K562 (cell line): ENCODE data around the gene GHRH.

Experiments used
- ARHGAP35 ChIP-seq: fragments of 450-650 bp; IDR thresholded peaks from 2 replicates; pipeline ENCODE4 v1.6.1; 2018; ENCODE audit not compliant: partially characterized antibody
- CTCF ChIP-seq, 3 experiments: IDR thresholded peaks in 2 of 3; conservative IDR thresholded peaks in 1 of 3; 2 replicates each; pipeline ENCODE4 v1.5.1; 2011 to 2012; ENCODE audit warnings: low read length in 3 of 3, mild to moderate bottlenecking in 3 of 3, control low read depth in 2 of 3, improper control_type of control experiment in 1 of 3, inconsistent platforms in 1 of 3, low read depth in 1 of 3, mixed read lengths in 1 of 3, moderate library complexity in 1 of 3; ENCODE audit not compliant: insufficient read depth in 2 of 3
- EHMT2 ChIP-seq: fragments of 450-650 bp; IDR thresholded peaks from 2 replicates; pipeline ENCODE4 v1.6.1; 2018; ENCODE audit warnings: antibody characterized with exemption
- EZH2 ChIP-seq: IDR thresholded peaks from 2 replicates; pipeline ENCODE4 v1.6.1; 2012; ENCODE audit warnings: low read depth, mild to moderate bottlenecking, inconsistent platforms, low read length, borderline replicate concordance
- GATA2 ChIP-seq: sonication (generic); formaldehyde crosslinking; IDR thresholded peaks from 2 replicates; pipeline ENCODE4 v1.4.0; 2020; ENCODE audit warnings: mild to moderate bottlenecking, missing genetic modification reagents
- HDGF ChIP-seq: fragments of 450-650 bp; IDR thresholded peaks from 2 replicates; pipeline ENCODE4 v1.6.1; 2016
- ZNF134 ChIP-seq: fragments of 250-450 bp; sonication (Bioruptor Pico); conservative IDR thresholded peaks from 2 replicates; pipeline ENCODE4 v1.4.0; 2020

- no peak for TF ChIP-seq HDGF
- TF ChIP-seq ARHGAP35: no peak
- no peak for TF ChIP-seq CTCF (IDR thresholded peaks at IDR 0.05 in 2 of 3, conservative IDR thresholded peaks at IDR 0.05 in 1 of 3; ENCODE audit: insufficient read depth in 2 of 3, low read depth in 1 of 3, low read length in 3 of 3)
- no peak for TF ChIP-seq GATA2 (CRISPR knock-in tag)
- TF ChIP-seq EHMT2: no peak
- TF ChIP-seq EZH2: no peak
- TF ChIP-seq ZNF134: no peak
These were observed 48.4 kb upstream of the GHRH start for GRCh38 chr20:37309936-37310590.
